ENCODE results near the gene MRM1.

DNA sequence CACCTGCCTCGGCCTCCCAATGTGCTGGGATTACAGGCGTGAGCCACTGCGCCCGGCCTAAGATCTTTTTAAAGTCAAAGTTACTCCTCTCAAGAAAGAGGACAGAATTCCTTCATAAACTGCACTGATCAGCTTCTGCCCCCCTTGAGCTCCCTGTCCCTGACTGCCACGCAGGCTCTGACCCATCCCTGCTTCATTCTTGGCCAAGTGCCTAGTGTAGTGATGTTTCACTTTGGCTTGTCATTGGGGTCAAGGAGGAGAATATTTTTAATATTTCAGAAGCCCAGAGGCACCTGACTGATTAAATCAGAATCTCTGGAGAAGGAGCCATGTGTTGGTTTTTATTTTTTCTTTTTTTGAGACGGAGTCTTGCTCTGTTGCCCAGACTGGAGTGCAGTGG, 9.1 kb downstream of the MRM1 start:
- no peak for TF ChIP-seq EZH2 (IDR thresholded peaks at IDR 0.05; ENCODE audit: borderline replicate concordance, low read length)
- TF ChIP-seq, protein P1, sequence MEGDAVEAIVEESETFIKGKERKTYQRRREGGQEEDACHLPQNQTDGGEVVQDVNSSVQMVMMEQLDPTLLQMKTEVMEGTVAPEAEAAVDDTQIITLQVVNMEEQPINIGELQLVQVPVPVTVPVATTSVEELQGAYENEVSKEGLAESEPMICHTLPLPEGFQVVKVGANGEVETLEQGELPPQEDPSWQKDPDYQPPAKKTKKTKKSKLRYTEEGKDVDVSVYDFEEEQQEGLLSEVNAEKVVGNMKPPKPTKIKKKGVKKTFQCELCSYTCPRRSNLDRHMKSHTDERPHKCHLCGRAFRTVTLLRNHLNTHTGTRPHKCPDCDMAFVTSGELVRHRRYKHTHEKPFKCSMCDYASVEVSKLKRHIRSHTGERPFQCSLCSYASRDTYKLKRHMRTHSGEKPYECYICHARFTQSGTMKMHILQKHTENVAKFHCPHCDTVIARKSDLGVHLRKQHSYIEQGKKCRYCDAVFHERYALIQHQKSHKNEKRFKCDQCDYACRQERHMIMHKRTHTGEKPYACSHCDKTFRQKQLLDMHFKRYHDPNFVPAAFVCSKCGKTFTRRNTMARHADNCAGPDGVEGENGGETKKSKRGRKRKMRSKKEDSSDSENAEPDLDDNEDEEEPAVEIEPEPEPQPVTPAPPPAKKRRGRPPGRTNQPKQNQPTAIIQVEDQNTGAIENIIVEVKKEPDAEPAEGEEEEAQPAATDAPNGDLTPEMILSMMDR (IDR thresholded peaks at IDR 0.05; ENCODE audit: low read length) = no peak
